ENCODE data around the gene MAP3K15.

MAP3K15 gene

GRCh38 chrX:19548279-19548678 is 33.0 kb upstream of the MAP3K15 start:
- TF ChIP-seq GATA2 (IDR thresholded peaks at IDR 0.05; ENCODE audit: low read depth, low read length) (no peak), GATA3 (IDR thresholded peaks at IDR 0.05; ENCODE audit: low read depth, low read length) (no peak)

GRCh38 chrX:19545651-19546050 is 30.3 kb upstream of the MAP3K15 start:
- TF ChIP-seq GATA3 (IDR thresholded peaks at IDR 0.05; ENCODE audit: low read depth, low read length) (no peak), GATA2 (IDR thresholded peaks at IDR 0.05; ENCODE audit: low read depth, low read length) (no peak)

- TF ChIP-seq GATA3 (IDR thresholded peaks at IDR 0.05; ENCODE audit: low read depth, low read length): no peak
- no peak for TF ChIP-seq GATA2 (IDR thresholded peaks at IDR 0.05; ENCODE audit: low read depth, low read length)
These were observed 29.5 kb upstream of the MAP3K15 start for GRCh38 chrX:19544693-19545305.

GRCh38 chrX:19543951-19544381 is 28.7 kb upstream of the MAP3K15 start:
- TF ChIP-seq GATA2 (IDR thresholded peaks at IDR 0.05; ENCODE audit: low read depth, low read length): no peak
- TF ChIP-seq GATA3 (IDR thresholded peaks at IDR 0.05; ENCODE audit: low read depth, low read length): no peak

GRCh38 chrX:19543020-19543715 is 27.9 kb upstream of the MAP3K15 start:
- TF ChIP-seq GATA3 (IDR thresholded peaks at IDR 0.05; ENCODE audit: low read depth, low read length) (no peak), GATA2 (IDR thresholded peaks at IDR 0.05; ENCODE audit: low read depth, low read length) (no peak)

GRCh38 chrX:19541931-19542330 is 26.6 kb upstream of the MAP3K15 start:
- TF ChIP-seq GATA2 (IDR thresholded peaks at IDR 0.05; ENCODE audit: low read depth, low read length) (no peak), GATA3 (IDR thresholded peaks at IDR 0.05; ENCODE audit: low read depth, low read length) (no peak)

GRCh38 chrX:19541196-19541595 is 25.9 kb upstream of the MAP3K15 start:
- TF ChIP-seq GATA3 (IDR thresholded peaks at IDR 0.05; ENCODE audit: low read depth, low read length): no peak
- no peak for TF ChIP-seq GATA2 (IDR thresholded peaks at IDR 0.05; ENCODE audit: low read depth, low read length)

- TF ChIP-seq GATA2 (IDR thresholded peaks at IDR 0.05; ENCODE audit: low read depth, low read length) (no peak), GATA3 (IDR thresholded peaks at IDR 0.05; ENCODE audit: low read depth, low read length) (no peak)
These were observed 24.8 kb upstream of the MAP3K15 start for GRCh38 chrX:19540076-19540475.

GRCh38 chrX:19539665-19540064 is 24.4 kb upstream of the MAP3K15 start:
- TF ChIP-seq GATA3 (IDR thresholded peaks at IDR 0.05; ENCODE audit: low read depth, low read length) (no peak), GATA2 (IDR thresholded peaks at IDR 0.05; ENCODE audit: low read depth, low read length) (no peak)

GRCh38 chrX:19535476-19535875 is 20.2 kb upstream of the MAP3K15 start:
- TF ChIP-seq GATA2 (IDR thresholded peaks at IDR 0.05; ENCODE audit: low read depth, low read length): no peak
- no peak for TF ChIP-seq GATA3 (IDR thresholded peaks at IDR 0.05; ENCODE audit: low read depth, low read length)

- TF ChIP-seq GATA2 (IDR thresholded peaks at IDR 0.05; ENCODE audit: low read depth, low read length) (no peak), GATA3 (IDR thresholded peaks at IDR 0.05; ENCODE audit: low read depth, low read length) (no peak)
These were observed 17.4 kb upstream of the MAP3K15 start for GRCh38 chrX:19532709-19533108.

GRCh38 chrX:19517965-19518364 is 2.7 kb upstream of the MAP3K15 start:
- TF ChIP-seq GATA3 (IDR thresholded peaks at IDR 0.05; ENCODE audit: low read depth, low read length) (no peak), GATA2 (IDR thresholded peaks at IDR 0.05; ENCODE audit: low read depth, low read length) (no peak)

- no peak for TF ChIP-seq GATA2 (IDR thresholded peaks at IDR 0.05; ENCODE audit: low read depth, low read length)
These were observed 352 bp upstream of the MAP3K15 start for GRCh38 chrX:19515615-19516105.

- TF ChIP-seq GATA3 (IDR thresholded peaks at IDR 0.05; ENCODE audit: low read depth, low read length) (no peak), GATA2 (IDR thresholded peaks at IDR 0.05; ENCODE audit: low read depth, low read length) (no peak)
These were observed 1.9 kb downstream of the MAP3K15 start for GRCh38 chrX:19513383-19513782.

- TF ChIP-seq GATA2 (IDR thresholded peaks at IDR 0.05; ENCODE audit: low read depth, low read length) (no peak), GATA3 (IDR thresholded peaks at IDR 0.05; ENCODE audit: low read depth, low read length) (no peak)
These were observed 2.3 kb downstream of the MAP3K15 start for GRCh38 chrX:19512961-19513360.
